HEK293 (cell line): Measurements from ENCODE around the gene ISG15.

ENCODE experiments used
- CTCF ChIA-PET: fragments of 350-600 bp; formaldehyde crosslinking; extraction: SDS; loops from one replicate; lab custom pipeline; 2021; ENCODE audit warnings: antibody characterized with exemption; lab: Yijun Ruan, JAX
- POLR2A ChIA-PET: fragments of 300-600 bp; formaldehyde crosslinking; extraction: SDS; loops from one replicate; lab custom pipeline; 2020; ENCODE audit warnings: antibody characterized with exemption, inconsistent platforms; lab: Yijun Ruan, JAX
- H3K27ac ChIP-seq: fragments of 200-500 bp; sonication (Bioruptor generic); 2 replicates; pipeline ENCODE4 v1.5.1; 2014; ENCODE audit warnings: low read depth, low read length, control low read depth, inconsistent platforms; ENCODE audit errors: extremely low read depth
- H3K36me3 ChIP-seq, 2 experiments: fragments of 200-500 bp in 1 of 2; sonication (Bioruptor generic) in 1 of 2; 1 replicate in 1 of 2; 2 replicates in 1 of 2; pipeline ENCODE4 v1.5.1; 2014 to 2017; ENCODE audit warnings: inconsistent platforms in 2 of 2, low read length in 2 of 2; ENCODE audit not compliant: control insufficient read depth in 2 of 2, insufficient read depth in 1 of 2
- H3K4me1 ChIP-seq: fragments of 200-500 bp; sonication (Bioruptor generic); 2 replicates; pipeline ENCODE4 v1.5.1; 2014; ENCODE audit warnings: mild to moderate bottlenecking, low read length, inconsistent platforms; ENCODE audit not compliant: control insufficient read depth, insufficient read depth
- H3K4me3 ChIP-seq: 2 replicates; pipeline ENCODE4 v1.5.1; 2011; ENCODE audit warnings: low read depth, mild to moderate bottlenecking, control low read depth, low read length, moderate library complexity
- H3K9me3 ChIP-seq: fragments of 200-500 bp; sonication (Bioruptor generic); 2 replicates; pipeline ENCODE4 v1.5.1; 2014; ENCODE audit warnings: low read depth, low read length, inconsistent platforms; ENCODE audit not compliant: control insufficient read depth, insufficient read depth
- IKZF3 ChIP-seq: fragments of 450-650 bp; IDR thresholded peaks from 2 replicates; pipeline ENCODE4 v1.5.0; 2018; ENCODE audit warnings: missing biosample characterization, mild to moderate bottlenecking, missing genetic modification characterization, moderate library complexity
- KLF1 ChIP-seq: fragments of 450-650 bp; formaldehyde crosslinking; IDR thresholded peaks from 2 replicates; pipeline ENCODE4 v1.5.1; 2016; ENCODE audit warnings: missing biosample characterization, missing genetic modification characterization
- KLF7 ChIP-seq: fragments of 450-650 bp; formaldehyde crosslinking; IDR thresholded peaks from 2 replicates; pipeline ENCODE4 v1.5.1; 2016; ENCODE audit warnings: missing biosample characterization, missing genetic modification characterization, borderline replicate concordance
- SP2 ChIP-seq: fragments of 450-650 bp; formaldehyde crosslinking; IDR thresholded peaks from 2 replicates; pipeline ENCODE4 v1.5.1; 2016; ENCODE audit warnings: missing biosample characterization, missing genetic modification characterization
- TCF7L2 ChIP-seq: IDR thresholded peaks from 2 replicates; pipeline ENCODE4 v1.6.1; 2011; ENCODE audit warnings: low read depth, mild to moderate bottlenecking, inconsistent platforms, low read length, moderate library complexity, borderline replicate concordance
- WT1 ChIP-seq: fragments of 450-650 bp; formaldehyde crosslinking; IDR thresholded peaks from 2 replicates; pipeline ENCODE4 v1.5.1; 2016; ENCODE audit warnings: missing biosample characterization, missing genetic modification characterization
- ZNF114 ChIP-seq: fragments of 450-650 bp; formaldehyde crosslinking; IDR thresholded peaks from 2 replicates; pipeline ENCODE4 v1.5.0; 2017; ENCODE audit warnings: missing biosample characterization, missing genetic modification characterization
- ZNF138 ChIP-seq: fragments of 450-650 bp; formaldehyde crosslinking; IDR thresholded peaks from 2 replicates; pipeline ENCODE4 v1.5.1; 2016; ENCODE audit warnings: missing biosample characterization, missing genetic modification characterization, borderline replicate concordance
- ZNF214 ChIP-seq: fragments of 450-650 bp; formaldehyde crosslinking; IDR thresholded peaks from 2 replicates; pipeline ENCODE4 v1.5.1; 2017; ENCODE audit warnings: missing biosample characterization, mild to moderate bottlenecking, missing genetic modification characterization, borderline replicate concordance
- ZNF274 ChIP-seq, 2 experiments: fragments of 200-500 bp in 1 of 2; fragments of 450-650 bp in 1 of 2; sonication (Bioruptor generic) in 1 of 2; formaldehyde crosslinking in 1 of 2; IDR thresholded peaks; 2 replicates each; pipeline versions ENCODE4 v1.5.1 to v1.6.1; 2014 to 2016; ENCODE audit warnings: borderline replicate concordance in 1 of 2, inconsistent platforms in 1 of 2, low read length in 1 of 2, missing biosample characterization in 1 of 2, missing genetic modification characterization in 1 of 2
- ZNF558 ChIP-seq: fragments of 450-650 bp; formaldehyde crosslinking; IDR thresholded peaks from 2 replicates; pipeline ENCODE4 v1.5.1; 2016; ENCODE audit warnings: missing biosample characterization, missing genetic modification characterization
- ZNF768 ChIP-seq: fragments of 450-650 bp; formaldehyde crosslinking; IDR thresholded peaks from 2 replicates; pipeline ENCODE4 v1.5.1; 2018; ENCODE audit warnings: missing biosample characterization, mild to moderate bottlenecking, missing genetic modification characterization
- TF ChIP-seq, protein P1 (sequence below): fragments of 450-650 bp; formaldehyde crosslinking; IDR thresholded peaks from 2 replicates; pipeline ENCODE4 v1.5.1; 2016; ENCODE audit warnings: missing biosample characterization, missing genetic modification characterization
- TF ChIP-seq, protein P2 (sequence below): fragments of 450-650 bp; formaldehyde crosslinking; IDR thresholded peaks from 2 replicates; pipeline ENCODE4 v1.5.1; 2016; ENCODE audit warnings: missing biosample characterization, missing genetic modification characterization, borderline replicate concordance
- TF ChIP-seq, protein P3 (sequence below): fragments of 450-650 bp; formaldehyde crosslinking; IDR thresholded peaks from 2 replicates; pipeline ENCODE4 v1.5.1; 2016; ENCODE audit warnings: missing biosample characterization, missing genetic modification characterization

Gene ISG15

DNA sequence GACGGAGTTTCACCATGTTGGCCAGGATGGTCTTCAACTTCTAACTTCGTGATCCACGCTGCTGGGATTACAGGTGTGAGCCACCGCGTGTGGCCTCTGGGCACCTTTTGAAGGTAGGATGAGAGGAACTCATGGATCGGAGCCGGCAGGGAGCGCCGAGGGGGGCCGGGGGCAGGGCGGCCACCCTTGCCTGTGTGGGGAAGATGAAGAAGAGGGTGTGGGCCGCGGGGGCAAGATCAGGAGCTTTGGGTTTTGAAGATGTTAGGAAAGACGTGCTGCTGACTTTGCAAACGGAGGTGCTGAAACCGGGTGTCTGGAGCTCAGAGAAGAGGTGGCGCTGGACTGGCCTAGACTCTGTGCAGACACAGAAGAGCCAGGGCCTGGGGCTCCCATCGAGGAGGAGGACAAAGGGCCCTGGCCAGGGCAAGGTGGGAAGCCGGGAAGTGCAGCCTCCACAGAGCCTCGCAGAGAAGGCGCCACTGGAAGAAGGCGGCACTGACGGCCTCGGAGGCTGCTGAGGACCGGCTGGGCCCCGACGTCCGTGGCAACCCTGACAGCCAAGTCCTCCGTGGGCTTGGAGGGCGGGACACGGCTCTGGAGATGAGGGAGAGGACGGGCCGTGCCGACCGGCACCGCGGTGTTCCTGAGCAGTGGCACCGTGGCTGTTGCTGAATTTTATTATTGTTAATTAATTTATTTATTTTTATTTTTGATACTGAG, 47.1 kb downstream of the ISG15 start:
- TF ChIP-seq KLF7 (tag by site-specific recombination), result no peak
- TF ChIP-seq, protein P1, sequence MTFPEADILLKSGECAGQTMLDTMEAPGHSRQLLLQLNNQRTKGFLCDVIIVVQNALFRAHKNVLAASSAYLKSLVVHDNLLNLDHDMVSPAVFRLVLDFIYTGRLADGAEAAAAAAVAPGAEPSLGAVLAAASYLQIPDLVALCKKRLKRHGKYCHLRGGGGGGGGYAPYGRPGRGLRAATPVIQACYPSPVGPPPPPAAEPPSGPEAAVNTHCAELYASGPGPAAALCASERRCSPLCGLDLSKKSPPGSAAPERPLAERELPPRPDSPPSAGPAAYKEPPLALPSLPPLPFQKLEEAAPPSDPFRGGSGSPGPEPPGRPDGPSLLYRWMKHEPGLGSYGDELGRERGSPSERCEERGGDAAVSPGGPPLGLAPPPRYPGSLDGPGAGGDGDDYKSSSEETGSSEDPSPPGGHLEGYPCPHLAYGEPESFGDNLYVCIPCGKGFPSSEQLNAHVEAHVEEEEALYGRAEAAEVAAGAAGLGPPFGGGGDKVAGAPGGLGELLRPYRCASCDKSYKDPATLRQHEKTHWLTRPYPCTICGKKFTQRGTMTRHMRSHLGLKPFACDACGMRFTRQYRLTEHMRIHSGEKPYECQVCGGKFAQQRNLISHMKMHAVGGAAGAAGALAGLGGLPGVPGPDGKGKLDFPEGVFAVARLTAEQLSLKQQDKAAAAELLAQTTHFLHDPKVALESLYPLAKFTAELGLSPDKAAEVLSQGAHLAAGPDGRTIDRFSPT (tag by site-specific recombination), result 0 out of 2 replicates have a peak, but pooled peaks have one; percentile 1
- TF ChIP-seq, protein P2, sequence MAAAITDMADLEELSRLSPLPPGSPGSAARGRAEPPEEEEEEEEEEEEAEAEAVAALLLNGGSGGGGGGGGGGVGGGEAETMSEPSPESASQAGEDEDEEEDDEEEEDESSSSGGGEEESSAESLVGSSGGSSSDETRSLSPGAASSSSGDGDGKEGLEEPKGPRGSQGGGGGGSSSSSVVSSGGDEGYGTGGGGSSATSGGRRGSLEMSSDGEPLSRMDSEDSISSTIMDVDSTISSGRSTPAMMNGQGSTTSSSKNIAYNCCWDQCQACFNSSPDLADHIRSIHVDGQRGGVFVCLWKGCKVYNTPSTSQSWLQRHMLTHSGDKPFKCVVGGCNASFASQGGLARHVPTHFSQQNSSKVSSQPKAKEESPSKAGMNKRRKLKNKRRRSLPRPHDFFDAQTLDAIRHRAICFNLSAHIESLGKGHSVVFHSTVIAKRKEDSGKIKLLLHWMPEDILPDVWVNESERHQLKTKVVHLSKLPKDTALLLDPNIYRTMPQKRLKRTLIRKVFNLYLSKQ (tag by site-specific recombination), result no peak
- Histone ChIP-seq H3K9me3 (no peaks in the 10 kb centered on the region), H3K4me1 (0 out of 2 replicates have a peak, but pooled peaks cover 5% of the 10 kb centered on the region), H3K36me3 (peaks cover 0 to 4% of the 10 kb centered on the region in 2 experiments; a peak in 1 of 3 replicates), H3K4me3 (no peak overlapping the region), H3K27ac (no peak overlapping the region)
- ChIA-PET POLR2A (no interaction called here), CTCF (interaction anchor here (0.5 to 3.6 kb wide), 5 partner anchors 12 to 156 kb away, joined by 3 to 10 read pairs (median 4); no protein-coding TSS in a partner anchor)

DNA sequence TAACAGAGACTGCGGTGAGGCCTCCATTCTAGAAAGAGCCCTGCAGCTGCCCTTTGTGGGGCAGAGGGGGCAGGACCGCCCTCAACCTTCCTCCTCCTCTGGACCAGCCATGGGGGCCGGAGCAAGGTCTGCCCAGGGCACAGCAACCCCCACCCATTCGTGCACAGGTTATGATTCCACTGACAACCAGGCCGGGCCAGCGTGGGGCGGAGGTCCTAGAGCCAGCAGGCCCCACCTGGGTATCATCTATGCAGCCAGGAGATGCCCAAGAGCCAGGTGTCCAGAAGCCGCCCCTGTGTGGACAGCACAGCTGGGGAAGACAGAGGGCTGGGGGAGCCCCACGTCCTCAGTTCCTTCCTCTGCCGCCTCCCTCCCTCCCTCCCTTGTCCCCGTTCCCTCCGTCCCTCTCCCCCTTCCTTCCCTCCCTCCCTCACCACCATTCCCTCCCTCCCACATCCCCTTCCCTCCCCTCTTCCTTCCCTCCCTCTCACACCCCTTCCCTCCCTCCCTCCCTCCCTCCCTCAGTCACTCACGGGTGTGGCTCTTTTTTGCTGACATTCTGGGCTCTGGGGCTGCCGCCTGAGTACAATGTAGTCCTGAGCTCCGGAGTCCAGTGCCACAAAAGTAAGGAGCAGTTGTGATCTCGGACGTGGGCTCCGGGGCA, 48.5 kb downstream of the ISG15 start:
- TF ChIP-seq, protein P1 (tag by site-specific recombination), result 0 out of 2 replicates have a peak, but pooled peaks have one; percentile 35
- TF ChIP-seq ZNF214 (tag by site-specific recombination) (no peak), WT1 (peak; percentile 35; the same call in 1 of the 2 replicates), ZNF138 (tag by site-specific recombination) (no peak), TCF7L2 (no peak), ZNF114 (tag by site-specific recombination) (no peak), ZNF768 (tag by site-specific recombination) (no peak), KLF1 (tag by site-specific recombination) (peak; percentile 19; the same call in 1 of the 2 replicates), IKZF3 (tag by site-specific recombination) (no peak), ZNF274 (IDR thresholded peaks at IDR 0.05; ENCODE audit: low read length) (no peak), ZNF274 (tag by site-specific recombination; IDR thresholded peaks at IDR 0.05; ENCODE audit: borderline replicate concordance) (no peak), SP2 (tag by site-specific recombination) (no peak), ZNF558 (tag by site-specific recombination) (no peak)
- TF ChIP-seq, protein P3, sequence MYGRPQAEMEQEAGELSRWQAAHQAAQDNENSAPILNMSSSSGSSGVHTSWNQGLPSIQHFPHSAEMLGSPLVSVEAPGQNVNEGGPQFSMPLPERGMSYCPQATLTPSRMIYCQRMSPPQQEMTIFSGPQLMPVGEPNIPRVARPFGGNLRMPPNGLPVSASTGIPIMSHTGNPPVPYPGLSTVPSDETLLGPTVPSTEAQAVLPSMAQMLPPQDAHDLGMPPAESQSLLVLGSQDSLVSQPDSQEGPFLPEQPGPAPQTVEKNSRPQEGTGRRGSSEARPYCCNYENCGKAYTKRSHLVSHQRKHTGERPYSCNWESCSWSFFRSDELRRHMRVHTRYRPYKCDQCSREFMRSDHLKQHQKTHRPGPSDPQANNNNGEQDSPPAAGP (tag by site-specific recombination), result peak; percentile 16; the same call in 1 of the 2 replicates
- Histone ChIP-seq H3K4me3 (no peak overlapping the region), H3K36me3 (no peaks in the 10 kb centered on the region), H3K4me1 (0 out of 2 replicates have a peak, but pooled peaks cover 5% of the 10 kb centered on the region), H3K9me3 (no peaks in the 10 kb centered on the region), H3K27ac (no peak overlapping the region)
- ChIA-PET CTCF (interaction anchor here (0.6 to 3.6 kb wide), 5 partner anchors 32 to 189 kb away, joined by 3 to 13 read pairs (median 4); no protein-coding TSS in a partner anchor), POLR2A (interaction anchor here (1.2 kb wide), 1 partner anchor 18 kb away, joined by 3 read pairs; no protein-coding TSS in a partner anchor)
